HepG2 (cell line): ENCODE data around the gene RNU7-1. TPM values are rescaled to one million over a fixed set of nuclear protein-coding genes. Genes with fewer than 3 reads are reported as not detected.

Source experiments
- GMEB1 ChIP-seq: sonication (generic); formaldehyde crosslinking; IDR thresholded peaks from 2 replicates; pipeline ENCODE4 v1.5.1; 2020; ENCODE audit warnings: missing genetic modification reagents, mild to moderate bottlenecking, borderline replicate concordance
- GMEB2 ChIP-seq: IDR thresholded peaks from 2 replicates; pipeline ENCODE4 v1.6.1; 2016; ENCODE audit warnings: missing biosample characterization, missing genetic modification reagents, low read depth
- GRHL1 ChIP-seq: sonication (generic); formaldehyde crosslinking; conservative IDR thresholded peaks from 2 replicates; pipeline ENCODE4 v1.8.0; 2022; ENCODE audit warnings: missing genetic modification reagents
- IKZF4 ChIP-seq: sonication (generic); formaldehyde crosslinking; IDR thresholded peaks from 2 replicates; pipeline ENCODE4 v1.5.1; 2020; ENCODE audit warnings: borderline replicate concordance, mild to moderate bottlenecking, low read depth, missing genetic modification reagents; ENCODE audit errors: not compliant biosample characterization
- KLF12 ChIP-seq: sonication (generic); formaldehyde crosslinking; IDR thresholded peaks from 2 replicates; pipeline ENCODE4 v1.4.0; 2020; ENCODE audit warnings: missing genetic modification reagents, borderline replicate concordance
- LBX2 ChIP-seq: sonication (generic); formaldehyde crosslinking; IDR thresholded peaks from 2 replicates; pipeline ENCODE4 v1.5.0; 2020; ENCODE audit warnings: missing genetic modification reagents, mild to moderate bottlenecking, borderline replicate concordance
- MAF1 ChIP-seq: sonication (generic); formaldehyde crosslinking; IDR thresholded peaks from 2 replicates; pipeline ENCODE4 v1.5.0; 2020; ENCODE audit warnings: missing genetic modification reagents, borderline replicate concordance
- PBX2 ChIP-seq: IDR thresholded peaks from 2 replicates; pipeline ENCODE4 v1.6.1; 2016; ENCODE audit warnings: control low read depth
- PLSCR1 ChIP-seq: sonication (generic); formaldehyde crosslinking; IDR thresholded peaks from 2 replicates; pipeline ENCODE4 v1.5.0; 2020; ENCODE audit warnings: missing genetic modification reagents, mild to moderate bottlenecking, borderline replicate concordance
- RFXANK ChIP-seq: IDR thresholded peaks from 2 replicates; pipeline ENCODE4 v1.6.1; 2016
- SIN3B ChIP-seq: fragments of 150-350 bp; IDR thresholded peaks from 2 replicates; pipeline ENCODE4 v1.6.1; 2014; ENCODE audit warnings: low read length
- SRF ChIP-seq: IDR thresholded peaks from 2 replicates; pipeline ENCODE4 v1.6.1; 2011; ENCODE audit warnings: mild to moderate bottlenecking, low read depth, low read length, moderate library complexity
- TRAFD1 ChIP-seq: sonication (generic); formaldehyde crosslinking; IDR thresholded peaks from 2 replicates; pipeline ENCODE4 v1.5.1; 2020; ENCODE audit warnings: missing genetic modification reagents, mild to moderate bottlenecking, borderline replicate concordance
- ZBTB20 ChIP-seq: sonication (generic); formaldehyde crosslinking; IDR thresholded peaks from 2 replicates; pipeline ENCODE4 v1.8.1; 2023; ENCODE audit warnings: missing genetic modification reagents, low read depth, mild to moderate bottlenecking, borderline replicate concordance
- ZNF652 ChIP-seq: IDR thresholded peaks from 2 replicates; pipeline ENCODE4 v1.6.1; 2016; ENCODE audit warnings: low read depth, borderline replicate concordance
- ZNF784 ChIP-seq: sonication (generic); formaldehyde crosslinking; IDR thresholded peaks from 2 replicates; pipeline ENCODE4 v1.5.1; 2020; ENCODE audit warnings: missing genetic modification reagents, mild to moderate bottlenecking, borderline replicate concordance
- polyA plus RNA-seq, 8 experiments: library from polyadenylated mRNA; depleted of rRNA in 3 of 8; stranded (reverse) in 7 of 8; unstranded in 1 of 8; fragments of >200 nt; fragmentation: Illumina TruSeq in 4 of 8; extraction: Trizol in 4 of 8; gene quantifications; 2 replicates each; pipeline versions ENCODE4 v1.2.1 to v1.2.3, GENCODE V29; 2011 to 2016; ENCODE audit warnings: low read depth in 4 of 8, missing spikeins in 1 of 8, mixed read lengths in 1 of 8; ENCODE audit not compliant: insufficient read depth in 1 of 8
- total RNA-seq, 5 experiments: library from RNA; depleted of rRNA; stranded (reverse); fragments of >200 nt; fragmentation: Illumina TruSeq; extraction: Trizol; gene quantifications; 2 replicates each; pipeline ENCODE4 v1.2.3, GENCODE V29; 2016; ENCODE audit warnings: low read depth in 1 of 5

RNU7-1 gene
- total and polyA plus RNA-seq, 2 of the 13 experiments (the other 11 are each of a cell fraction or from before 2014, with no cell fraction given) = not detected

GRCh38 chr12:6943722-6944380, at the start of gene RNU7-1, which contains the start of gene C12orf57 (continued):
- no peak for TF ChIP-seq TRAFD1 (CRISPR knock-in tag)
- TF ChIP-seq SIN3B = 0 out of 2 replicates have a peak, but pooled peaks have one; percentile 60
- TF ChIP-seq PBX2 = no peak
- TF ChIP-seq GMEB1 (CRISPR knock-in tag) = peak; percentile 59; the same call in 1 of the 2 replicates
- TF ChIP-seq MAF1 = no peak
- TF ChIP-seq KLF12 (CRISPR knock-in tag) = peak; percentile 27; the same call in 1 of the 2 replicates
- no peak for TF ChIP-seq PLSCR1
- peak; percentile 87; the same call in 1 of the 2 replicates for TF ChIP-seq RFXANK (CRISPR knock-in tag)
- no peak for TF ChIP-seq GRHL1
- TF ChIP-seq ZNF652 (CRISPR knock-in tag) = no peak
- TF ChIP-seq LBX2 (CRISPR knock-in tag) = no peak
- TF ChIP-seq SRF = peak; percentile 64; the same call in 1 of the 2 replicates
- TF ChIP-seq ZNF784 (CRISPR knock-in tag) = no peak; the same call in 1 of the 2 replicates
- TF ChIP-seq IKZF4 = peak; percentile 22
- TF ChIP-seq ZBTB20 (CRISPR knock-in tag) = no peak
- TF ChIP-seq GMEB2 = 0 out of 2 replicates have a peak, but pooled peaks have one; percentile 62
